ENCODE data around the gene SUCNR1. TPM values are rescaled to one million over a fixed set of nuclear protein-coding genes. Genes with fewer than 3 reads are reported as not detected.
A peak's percentile ranks its signal among the peaks of the same experiment; 100 is the strongest.

Gene SUCNR1
- total and polyA plus RNA-seq, 2 of the 4 experiments (the other 2 are of a cell fraction): not detected

DNA sequence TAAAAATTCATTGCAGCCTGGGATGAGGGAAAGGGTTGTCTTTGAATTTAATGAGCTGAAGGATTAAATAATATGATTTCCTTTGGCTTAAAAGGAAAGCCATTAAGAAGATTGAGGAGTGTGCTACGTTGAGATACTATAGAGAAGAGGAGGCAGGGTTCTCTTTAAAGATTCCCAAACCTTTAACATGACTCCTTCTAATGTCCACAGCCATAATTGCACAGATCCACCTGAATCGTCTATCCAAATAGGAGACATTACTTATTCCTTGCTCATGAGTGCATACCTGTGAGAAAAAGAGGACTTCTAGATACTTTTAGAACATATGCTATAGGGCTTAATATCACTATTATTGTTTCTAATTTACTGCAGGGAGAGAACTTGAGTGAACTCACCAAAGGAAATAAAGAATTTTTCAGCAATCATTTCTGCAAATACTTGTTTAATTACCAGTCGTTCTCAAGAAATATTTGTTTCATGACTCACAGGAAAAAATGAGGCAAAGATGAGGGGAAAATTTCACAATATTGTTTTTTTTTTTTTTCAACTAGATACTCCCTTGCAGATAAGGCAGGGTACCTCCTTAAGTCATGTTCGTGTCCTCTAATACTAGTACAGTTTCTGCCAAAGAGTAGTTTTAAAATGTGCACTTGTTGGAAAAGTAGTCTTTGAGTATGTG is 8.9 kb upstream of the SUCNR1 start:
- H2BK5ac ChIP-seq (ENCODE audit: low read depth, low read length, poor library complexity, severe bottlenecking): peak overlapping the region; percentile 98
- H3K4me3 ChIP-seq (ENCODE audit: insufficient read depth, low read depth, low read length): no peak overlapping the region
- TF ChIP-seq CEBPB (IDR thresholded peaks at IDR 0.05; ENCODE audit: low read depth, low read length): peak; percentile 93
- no peak for TF ChIP-seq MAFK (IDR thresholded peaks at IDR 0.05; ENCODE audit: low read depth, low read length)
- TF ChIP-seq FOS (IDR thresholded peaks at IDR 0.05; ENCODE audit: low read depth, low read length): peak; percentile 70
- peak; percentile 85 for DNase-seq
- peak overlapping the region; percentile 49; the same call in 1 of the 2 replicates for H3K4ac ChIP-seq (ENCODE audit: low read depth, low read length)
- 0 out of 2 replicates have a peak overlapping the region, but pooled peaks have one; percentile 43 for H2AK5ac ChIP-seq (ENCODE audit: low read depth, low read length)
- peak overlapping the region; percentile 97 for H2BK20ac ChIP-seq (ENCODE audit: low read depth, low read length)
- peaks cover 9% of the 10 kb centered on the region for H3K4me1 ChIP-seq (ENCODE audit: control insufficient read depth, insufficient read depth, low read length)
- no peak overlapping the region; the same call in 1 of the 2 replicates for H3K9ac ChIP-seq (ENCODE audit: low read depth, low read length)
- H4K8ac ChIP-seq (ENCODE audit: low read depth in 2 of 2, low read length in 2 of 2): peak overlapping the region; percentile 74 to 76; a peak in 2 of 4 replicates
- peak overlapping the region; percentile 82; the same call in 1 of the 2 replicates for H4K91ac ChIP-seq (ENCODE audit: insufficient read depth, low read depth, low read length)
- POLR2A ChIA-PET (ENCODE audit: unreplicated experiment): no interaction called here
- peak overlapping the region; percentile 88; the same call in 1 of the 2 replicates for H4K5ac ChIP-seq (ENCODE audit: low read depth, low read length)
- H3K79me1 ChIP-seq (ENCODE audit: low read depth in 1 of 2, low read length in 2 of 2): no peaks in the 10 kb centered on the region
- WGBS, 2 experiments (ENCODE audit: extremely low coverage in 2 of 2, insufficient read length in 1 of 2): no CpG with 5 or more reads among the region's 4 CpGs
- peak overlapping the region; percentile 69; the same call in 1 of the 2 replicates for H3K23ac ChIP-seq (ENCODE audit: low read depth, low read length)
- peak overlapping the region; percentile 97; the same call in 1 of the 2 replicates for H3K18ac ChIP-seq (ENCODE audit: low read depth, low read length)
- peak overlapping the region; percentile 93; the same call in 1 of the 3 replicates for H2BK15ac ChIP-seq (ENCODE audit: low read depth, low read length)
- dilution Hi-C loops (cut with HindIII; ENCODE audit: low sequenced_read_pairs, unreplicated experiment) (no loop called here), intact Hi-C loops (cut with micrococcal nuclease) (loop anchor here (5.0 kb wide), 1 partner anchor 38 kb away; no protein-coding TSS in a partner anchor), in situ Hi-C loops (cut with MboI; ENCODE audit: low sequenced_read_pairs) (no loop called here)
- no peaks in the 10 kb centered on the region for H4K20me1 ChIP-seq (ENCODE audit: insufficient read depth, low read length)
- H3K56ac ChIP-seq (ENCODE audit: extremely low read depth, insufficient read depth, low read length): peak overlapping the region; percentile 43
- peak overlapping the region; percentile 92 for H3K4me2 ChIP-seq (ENCODE audit: low read depth, low read length)
- H3K36me3 ChIP-seq (ENCODE audit: control insufficient read depth, insufficient read depth, low read length): no peaks in the 10 kb centered on the region
- CTCF ChIA-PET: no interaction called here
- H2BK120ac ChIP-seq (ENCODE audit: low read depth, low read length): peak overlapping the region; percentile 96
- H3K9me3 ChIP-seq (ENCODE audit: control insufficient read depth, insufficient read depth, low read length): no peaks in the 10 kb centered on the region
- no peaks in the 10 kb centered on the region for H3K27me3 ChIP-seq (ENCODE audit: control insufficient read depth, insufficient read depth, low read length)
- peaks cover 5% of the 10 kb centered on the region; the same call in 1 of the 2 replicates for H3K9me1 ChIP-seq (ENCODE audit: insufficient read depth, low read length)
- H2AFZ ChIP-seq (replicated peaks; ENCODE audit: low read length, poor library complexity): no peak overlapping the region
- BruUV-seq (replicated peaks): no TSS peak
- peak overlapping the region; percentile 65; the same call in 1 of the 2 replicates for H3K14ac ChIP-seq (replicated peaks; ENCODE audit: low read depth, low read length)
- H3K27ac ChIP-seq (ENCODE audit: insufficient read depth, low read length): peak overlapping the region; percentile 63
- ATAC-seq (ENCODE audit: low read depth): peak; percentile 68
- H2AK9ac ChIP-seq (replicated peaks; ENCODE audit: low read depth, low read length, poor library complexity): no peak overlapping the region

All from IMR-90 (cell line).